Putamen (tissue), 1 donor: Measurements from ENCODE around the gene IQSEC1.
A peak's percentile ranks its signal among the peaks of the same experiment; 100 is the strongest.

Experiments used
- DNase-seq: peaks from one replicate; pipeline ENCODE4 v3.0.0-alpha.2; 2016; ENCODE audit warnings: low spot score

Gene IQSEC1

DNA sequence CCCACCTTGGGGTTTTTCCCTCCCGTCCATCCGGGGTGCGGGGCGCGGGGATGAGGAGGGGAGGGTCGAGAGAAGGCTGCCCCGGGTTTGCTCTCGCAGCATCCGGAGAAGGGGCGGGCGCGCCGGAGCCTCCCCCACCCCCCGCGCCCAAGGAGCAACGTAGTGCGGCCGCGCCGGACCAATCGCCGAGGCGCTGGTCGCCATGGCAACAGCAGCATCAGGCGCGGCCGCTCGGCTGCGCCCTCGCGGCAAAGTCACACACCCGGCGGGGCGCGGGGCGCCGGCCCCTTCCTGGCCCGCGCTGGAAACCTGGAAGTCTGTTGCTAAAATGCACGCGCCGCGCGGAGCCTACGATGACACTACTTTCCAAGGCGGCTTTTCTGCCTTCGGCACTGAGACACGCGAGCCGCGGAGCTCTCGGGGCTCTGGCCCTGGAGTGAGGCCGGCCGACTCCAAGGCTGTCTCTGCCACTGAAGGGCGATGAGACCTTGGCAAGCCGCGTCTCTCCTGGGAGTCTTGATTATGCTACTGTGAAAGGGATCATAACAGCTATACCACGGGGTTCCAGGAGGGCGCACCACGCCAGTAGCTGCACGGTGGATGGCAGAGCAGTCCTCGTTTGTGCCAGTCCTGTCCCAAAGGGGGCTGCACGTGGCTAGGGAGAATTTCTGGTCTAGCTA is at the start of gene IQSEC1:
Gene IQSEC1, minus strand, starts transcription at position 104 of the 680 bp plus-strand sequence. CDS start 415 bp downstream, outside the sequence.
- peak; percentile 78 for DNase-seq

DNA sequence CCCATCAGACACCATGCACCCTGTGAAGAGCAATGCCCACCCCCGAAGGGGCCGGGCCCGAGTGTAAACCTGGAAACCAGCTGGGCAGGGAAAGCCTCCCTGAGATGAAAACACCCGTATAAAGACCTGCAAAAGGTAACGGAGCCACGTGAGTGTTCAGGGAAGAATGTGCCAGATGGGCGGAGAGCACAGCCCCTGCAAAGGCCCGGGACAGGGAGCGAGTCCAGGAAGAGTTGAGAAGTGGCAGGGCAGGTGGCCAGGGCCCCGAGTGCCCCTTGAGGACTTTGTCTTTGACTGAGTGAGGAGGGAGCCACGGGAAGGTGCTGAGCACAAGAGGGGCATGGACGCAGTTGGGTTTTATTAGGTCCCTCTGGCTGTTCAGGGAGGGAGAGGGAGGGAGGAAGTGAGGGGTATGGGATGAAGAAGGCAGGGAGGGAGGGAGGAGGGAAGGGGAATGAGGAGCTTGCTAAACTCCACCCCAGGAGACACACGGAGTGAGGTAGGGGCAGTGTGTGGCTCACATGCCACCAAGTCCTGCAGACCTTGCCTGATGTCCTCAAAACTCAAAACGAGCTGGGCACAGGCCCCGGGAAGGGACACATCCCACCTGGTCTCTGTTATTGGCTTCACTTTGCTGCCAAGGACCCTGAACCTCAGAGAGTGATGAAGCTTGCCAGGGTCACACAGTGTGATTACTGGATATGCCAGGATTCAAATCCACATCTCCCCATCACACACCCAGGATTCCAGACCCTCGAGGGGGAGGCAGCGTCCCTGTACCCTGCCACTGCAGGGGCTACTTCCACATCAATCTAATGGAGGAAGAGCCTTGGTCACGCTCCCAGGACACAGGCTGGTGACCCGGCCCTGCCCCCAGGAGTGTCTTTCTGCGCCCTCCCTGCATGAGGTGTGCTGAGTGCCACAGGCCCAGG is 49.1 kb upstream of the IQSEC1 start:
- DNase-seq, result no peak

DNA sequence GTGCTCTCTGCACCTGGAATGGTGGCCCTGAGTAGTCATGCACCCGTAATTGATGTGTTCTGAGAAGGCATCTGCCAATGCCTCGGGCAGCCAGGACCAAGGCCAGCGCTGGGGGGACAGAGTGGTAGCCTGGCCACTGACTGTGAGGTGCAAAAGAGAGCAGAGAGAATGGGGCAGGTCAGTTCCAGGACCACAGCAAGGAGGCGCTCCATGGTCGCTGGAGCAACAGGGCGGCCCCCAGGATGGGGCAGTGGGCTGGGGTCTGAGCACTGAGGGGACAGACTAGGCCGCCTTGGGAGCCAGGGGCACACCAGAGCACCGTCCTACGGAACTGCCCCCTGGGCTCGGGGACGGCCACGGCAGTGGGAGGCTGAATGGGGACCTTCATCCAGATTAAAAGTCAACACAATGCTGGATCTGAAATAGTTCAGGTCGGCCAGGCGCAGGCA is 48.3 kb upstream of the IQSEC1 start:
- no peak for DNase-seq

DNA sequence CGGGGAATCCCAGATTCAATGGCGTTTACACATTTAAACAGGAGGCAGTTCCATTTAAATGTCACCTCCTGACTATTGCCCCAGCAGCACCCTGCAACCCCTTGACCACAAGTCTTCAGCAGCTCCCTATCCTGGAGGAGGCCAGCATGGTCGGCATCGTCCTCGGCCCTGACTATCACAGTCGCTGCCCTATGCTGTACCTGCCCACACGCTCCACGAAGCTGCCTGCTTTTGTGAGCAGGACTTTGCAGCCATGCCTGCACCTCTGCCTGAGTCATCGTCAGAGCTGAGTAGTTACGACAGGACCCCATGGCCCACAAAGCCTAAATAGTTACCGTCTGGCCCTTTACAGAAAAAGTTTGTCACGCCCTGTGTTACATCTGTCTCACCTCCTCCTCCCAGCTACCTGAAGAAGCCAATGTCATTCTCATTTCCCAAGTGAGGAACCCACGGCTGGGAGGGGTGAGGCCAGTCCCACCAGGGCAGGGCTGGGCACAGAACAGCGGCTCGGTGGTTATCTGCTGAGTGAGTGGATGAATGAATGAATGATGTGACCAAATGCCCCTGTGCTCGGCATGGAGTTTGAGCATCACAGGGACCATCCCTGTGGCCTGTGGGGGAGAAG is 47.8 kb upstream of the IQSEC1 start:
- DNase-seq, result no peak

DNA sequence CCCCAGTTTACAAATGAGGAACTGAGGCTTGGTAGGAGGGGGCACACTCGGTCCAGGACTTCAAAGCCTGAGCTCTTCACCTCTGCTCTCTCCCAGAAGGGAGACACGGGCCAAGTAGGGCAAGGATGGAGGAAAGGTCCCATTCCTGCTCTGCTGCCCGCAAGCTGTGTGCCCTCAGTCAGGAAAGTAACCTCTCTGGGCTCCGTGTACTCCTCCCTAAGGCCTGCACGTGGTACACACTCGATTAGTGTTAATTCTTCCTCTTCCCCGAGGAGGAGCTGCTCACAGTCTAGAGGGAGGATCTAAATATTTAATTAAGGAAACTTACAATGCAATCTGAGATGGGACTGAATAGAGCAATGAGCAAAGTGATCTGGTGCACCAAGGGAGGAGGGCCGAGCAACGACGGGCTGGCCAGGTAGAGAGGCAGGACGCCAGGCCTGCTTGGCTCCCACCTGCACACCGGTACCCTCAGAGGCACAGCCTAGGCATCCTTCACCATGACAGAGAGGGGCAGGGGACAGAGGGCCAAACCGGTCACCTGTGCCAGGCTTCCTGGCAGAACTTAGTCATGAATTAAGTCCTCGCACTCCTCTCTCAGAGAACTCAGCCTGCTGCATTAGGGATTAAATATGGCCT is 47.2 kb upstream of the IQSEC1 start:
- DNase-seq, result no peak

DNA sequence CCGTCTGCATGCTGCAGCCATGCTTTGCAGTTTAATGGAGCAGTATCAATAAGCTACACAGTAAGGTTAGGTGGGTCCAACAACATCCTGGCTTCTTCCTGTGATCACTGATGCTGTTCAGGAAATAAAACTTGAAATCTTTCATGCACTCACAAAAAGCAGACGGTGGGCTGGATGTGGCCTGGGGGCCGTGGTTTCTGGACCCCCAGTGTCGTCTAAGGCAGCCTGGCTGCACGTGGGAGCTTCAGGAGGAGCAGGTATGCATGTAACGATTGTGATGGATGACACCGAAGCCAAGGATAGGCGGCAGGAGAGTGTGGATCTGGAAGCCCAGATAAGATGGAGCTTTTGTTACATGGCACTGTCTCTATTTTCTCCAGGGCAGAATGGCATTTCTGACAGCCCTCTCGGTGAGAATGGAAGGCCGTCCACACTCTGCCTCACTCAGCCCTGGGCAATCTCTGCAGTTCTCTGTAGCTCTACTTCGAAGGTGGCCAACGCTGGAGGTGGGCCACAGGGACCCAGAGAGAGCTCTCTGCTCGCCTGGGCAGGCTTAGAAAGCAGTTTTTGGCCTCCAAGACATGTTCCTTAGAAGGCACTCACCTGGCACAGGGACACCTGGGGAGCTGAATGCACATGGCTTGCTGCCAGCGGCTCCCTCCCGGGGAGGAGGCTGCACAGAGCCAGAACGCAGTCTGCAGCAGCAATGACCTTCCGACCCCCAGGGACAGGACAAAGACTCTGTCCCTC is 46.4 kb upstream of the IQSEC1 start:
- no peak for DNase-seq

DNA sequence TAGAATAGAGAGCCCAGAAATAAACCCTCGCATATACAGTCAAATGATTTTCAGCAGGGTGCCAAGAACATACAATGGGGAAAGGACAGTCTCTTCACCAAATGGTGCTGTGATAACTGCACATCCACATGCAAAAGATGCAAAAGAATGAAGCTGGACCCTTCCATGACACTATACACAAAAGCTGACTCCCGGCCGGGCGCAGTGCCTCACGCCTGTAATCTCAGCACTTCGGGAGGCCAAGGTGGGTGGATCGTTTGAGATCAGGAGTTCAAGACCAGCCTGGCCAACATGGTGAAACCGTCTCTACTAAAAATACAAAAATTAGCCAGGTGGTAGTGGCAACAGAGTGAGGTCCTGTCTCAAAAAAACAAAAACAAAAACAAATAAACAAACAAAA is 43.2 kb upstream of the IQSEC1 start:
- no peak for DNase-seq

DNA sequence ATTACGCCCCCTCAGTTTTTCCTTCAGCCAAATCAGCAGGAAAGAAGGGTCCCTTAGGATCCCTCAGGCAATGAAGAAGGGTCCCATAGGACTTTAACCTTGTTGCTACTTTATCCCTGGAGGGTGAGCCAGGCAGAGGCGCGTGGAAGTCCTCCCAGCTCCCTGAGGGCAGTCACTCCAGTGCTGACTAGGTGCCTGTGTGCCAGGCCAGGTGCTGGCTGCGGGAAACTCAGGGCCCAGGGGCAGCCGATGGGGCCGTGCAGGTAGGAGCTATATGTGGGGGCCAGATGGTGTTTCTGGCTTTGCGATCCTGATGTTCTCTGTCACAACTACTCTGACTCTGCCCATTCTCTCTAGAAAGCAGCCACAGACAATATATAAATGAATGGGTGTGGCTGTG is 42.8 kb upstream of the IQSEC1 start:
- no peak for DNase-seq

DNA sequence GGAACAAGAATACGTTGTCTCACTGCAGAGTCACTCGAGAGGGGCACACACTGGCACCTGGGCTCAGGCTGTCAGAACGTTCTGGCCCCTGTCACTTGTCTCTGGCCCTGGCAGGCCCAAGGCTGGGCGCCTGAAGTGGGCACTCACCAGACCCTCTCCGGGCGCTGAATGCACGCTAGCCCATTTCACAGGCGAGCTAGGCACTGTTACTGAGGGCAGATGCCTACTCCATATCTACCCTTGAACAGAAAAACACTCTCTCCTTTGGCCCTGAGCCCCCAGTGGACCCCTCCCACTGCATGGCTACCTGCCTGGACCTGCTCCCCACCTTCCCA is 42.3 kb upstream of the IQSEC1 start:
- no peak for DNase-seq

DNA sequence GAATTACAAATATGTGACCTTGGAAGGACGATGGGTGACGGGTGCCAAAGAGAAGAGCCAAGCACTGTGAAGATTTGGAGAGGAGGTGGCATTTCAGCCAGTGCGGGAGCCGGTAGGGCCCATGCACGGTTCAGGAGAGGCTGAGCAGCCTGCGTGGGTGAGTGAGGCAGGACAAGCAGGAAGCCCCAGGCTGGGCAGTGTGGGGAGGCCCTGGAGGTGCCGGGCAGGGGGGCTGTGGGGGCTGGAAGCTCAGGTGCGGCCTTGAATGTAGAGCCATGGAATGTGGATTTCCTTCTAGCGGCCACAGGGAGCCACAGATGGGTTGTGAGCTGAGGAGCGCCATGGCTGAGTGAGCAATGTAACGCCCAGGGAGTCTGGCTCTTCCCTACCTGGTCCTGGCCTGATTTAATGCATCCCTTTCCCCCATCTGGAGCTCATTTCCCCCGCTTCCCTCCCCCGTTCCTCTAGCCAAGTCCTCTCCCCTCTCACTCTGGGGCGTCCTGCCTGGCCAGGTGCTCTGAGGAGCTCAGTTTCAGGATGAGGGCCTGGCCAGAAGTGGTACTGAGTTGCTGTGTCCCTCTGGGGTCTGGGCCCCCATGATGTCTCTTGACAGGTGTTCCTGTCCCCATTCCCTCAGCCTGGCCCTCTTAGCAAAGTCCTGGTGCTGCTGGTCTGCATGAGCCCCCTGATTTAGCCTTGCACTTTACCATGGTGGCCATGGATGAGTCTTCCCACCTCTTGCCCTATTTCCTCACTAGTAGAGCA is 41.8 kb upstream of the IQSEC1 start:
- no peak for DNase-seq

DNA sequence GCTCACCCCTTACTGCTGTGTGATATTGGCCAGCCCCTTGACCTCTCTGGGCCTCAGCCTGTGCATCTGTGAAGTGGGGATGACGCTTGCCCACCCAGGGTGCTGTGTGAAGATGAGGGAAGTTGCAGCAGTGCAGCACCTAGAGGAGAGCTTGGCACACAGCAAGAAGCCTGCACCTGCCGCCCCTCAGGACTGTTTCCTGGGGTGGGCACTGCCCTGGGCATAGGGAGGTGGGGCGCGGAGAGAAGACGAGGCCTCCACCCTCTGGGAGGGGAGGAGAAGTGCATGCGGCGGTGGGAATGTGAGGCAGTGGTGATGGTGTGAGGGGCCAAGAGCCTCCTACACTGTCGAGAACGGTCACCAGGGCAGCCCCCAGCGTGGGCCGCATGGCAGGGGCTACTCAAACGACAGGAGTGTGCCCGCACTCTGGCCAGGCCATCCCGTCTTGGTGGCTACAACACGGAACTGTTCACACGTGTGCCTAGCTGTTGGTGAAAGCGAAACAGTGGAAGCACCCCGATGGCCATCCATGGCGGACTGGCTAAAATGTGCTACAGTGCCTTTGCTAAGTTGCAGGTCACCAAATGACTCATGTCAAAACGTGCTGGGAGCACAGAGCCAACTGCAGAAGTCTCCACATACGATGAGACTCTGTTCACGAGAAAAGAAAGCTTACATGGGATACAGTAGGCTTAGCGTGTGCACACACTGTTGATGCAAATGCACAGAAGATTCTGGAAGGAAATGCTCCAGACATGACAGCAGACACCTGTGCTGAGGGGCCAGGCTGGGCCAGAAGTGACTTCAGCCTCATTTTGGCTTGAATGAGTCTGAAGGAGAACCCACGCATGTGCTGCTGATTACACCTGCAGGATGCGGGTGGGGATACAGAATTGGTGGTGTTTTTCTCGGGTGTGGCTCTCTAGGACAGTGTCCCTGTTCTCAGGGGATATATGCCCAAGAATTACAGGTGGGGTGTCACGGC is 40.4 kb upstream of the IQSEC1 start:
- no peak for DNase-seq

DNA sequence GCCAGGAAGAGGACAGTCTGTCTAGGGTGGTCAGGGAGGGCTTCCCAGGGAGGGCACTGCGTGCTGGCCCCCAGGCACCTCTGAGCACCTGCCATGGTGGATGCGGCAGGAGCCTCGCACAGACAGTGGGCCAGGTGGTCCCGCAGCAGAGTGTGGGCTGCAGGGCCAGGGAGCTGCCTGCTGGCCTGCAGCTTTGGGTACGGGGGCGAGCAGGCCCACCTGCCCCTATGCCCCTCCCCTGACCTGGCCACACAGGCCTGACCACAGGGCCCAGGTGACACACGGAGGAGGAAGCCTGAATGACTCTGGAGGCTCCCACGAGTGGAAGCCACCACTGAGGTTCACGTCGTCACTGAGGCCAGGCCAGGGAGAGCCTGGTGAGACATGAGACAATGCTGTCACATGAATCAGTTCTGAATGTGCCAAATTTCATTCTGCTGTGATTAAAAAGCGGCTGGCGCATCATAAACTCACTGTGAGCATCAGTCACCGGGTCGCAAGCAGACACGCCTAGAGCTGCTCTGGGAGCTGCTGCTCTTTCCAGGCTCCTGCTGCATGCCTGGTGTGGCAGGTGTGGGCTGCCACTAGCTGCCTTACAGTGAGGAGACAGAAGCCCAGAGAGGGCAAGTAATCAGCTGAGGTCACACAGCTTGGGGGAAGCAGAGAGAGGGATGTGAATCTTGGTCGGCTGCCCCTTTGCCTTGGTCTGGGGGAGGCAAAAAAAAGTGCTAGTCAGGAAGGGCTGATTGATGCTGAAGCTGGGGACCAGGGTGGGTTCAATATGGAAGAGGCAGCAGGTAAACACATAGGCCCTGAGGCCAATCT is 39.5 kb upstream of the IQSEC1 start:
- peak; percentile 47 for DNase-seq

DNA sequence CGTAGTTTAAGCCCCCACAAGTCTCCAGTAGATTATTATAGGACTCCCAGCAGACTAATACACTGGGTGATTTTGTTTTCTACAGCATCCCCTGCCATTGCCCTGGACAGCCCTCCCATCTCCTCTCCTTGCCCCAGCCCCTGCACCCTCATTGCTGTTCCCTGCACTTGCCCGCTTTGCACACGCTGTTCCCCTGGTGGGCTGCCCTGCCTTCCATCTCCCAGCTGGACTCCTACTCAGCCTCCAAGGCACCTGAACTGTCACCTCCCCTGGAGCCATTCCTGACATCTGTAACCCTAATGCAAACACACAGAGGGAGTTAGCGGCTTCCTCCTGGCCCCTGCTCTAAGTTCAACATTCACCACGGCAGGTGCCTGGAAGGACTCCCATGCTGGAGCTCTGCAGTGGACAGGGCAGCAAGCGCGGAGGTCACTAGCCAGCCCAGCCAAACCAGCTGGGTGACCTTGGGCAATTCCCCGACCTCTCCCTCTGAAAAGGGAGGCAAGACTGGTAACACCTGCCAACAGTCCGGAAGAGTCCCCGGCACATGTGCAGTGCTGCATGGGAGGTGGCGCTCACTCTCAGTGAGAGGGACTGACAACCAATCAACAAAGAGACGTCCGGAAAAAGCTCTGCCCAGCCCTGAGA is 38.8 kb upstream of the IQSEC1 start:
- DNase-seq, result no peak

DNA sequence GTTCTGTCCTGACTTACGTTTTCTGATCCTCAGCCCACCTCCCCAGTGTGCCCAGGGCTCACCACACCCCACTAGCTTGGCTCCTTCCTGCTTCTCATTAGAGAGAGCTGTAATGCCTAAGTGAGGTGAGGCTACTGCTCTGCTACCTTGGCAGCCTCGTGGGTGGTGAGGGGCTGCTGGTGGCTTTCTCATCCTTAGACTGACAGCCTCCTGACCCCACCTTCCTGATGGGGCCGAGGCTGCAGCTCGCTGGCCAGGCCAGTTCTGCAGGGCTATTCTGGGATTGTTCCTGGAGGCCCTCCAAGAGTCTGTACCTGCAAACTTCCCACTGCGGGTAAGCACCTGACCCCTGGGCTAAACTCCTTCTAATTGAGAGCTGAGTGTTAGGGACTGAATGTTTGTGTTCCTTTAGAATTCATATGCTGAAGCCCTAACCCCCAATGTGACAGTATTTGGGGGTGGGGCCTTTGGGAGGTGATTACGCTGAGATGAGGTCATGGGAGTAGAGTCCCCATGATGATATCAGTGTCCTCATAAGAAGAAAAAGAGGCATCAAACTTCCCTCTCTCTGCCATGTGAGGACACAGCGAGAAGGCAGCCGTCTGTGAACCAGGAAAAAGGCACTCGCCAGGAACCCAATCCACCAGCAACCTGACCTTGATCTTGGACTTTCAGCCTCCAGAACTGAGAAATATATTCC is 38.1 kb upstream of the IQSEC1 start:
- no peak for DNase-seq

DNA sequence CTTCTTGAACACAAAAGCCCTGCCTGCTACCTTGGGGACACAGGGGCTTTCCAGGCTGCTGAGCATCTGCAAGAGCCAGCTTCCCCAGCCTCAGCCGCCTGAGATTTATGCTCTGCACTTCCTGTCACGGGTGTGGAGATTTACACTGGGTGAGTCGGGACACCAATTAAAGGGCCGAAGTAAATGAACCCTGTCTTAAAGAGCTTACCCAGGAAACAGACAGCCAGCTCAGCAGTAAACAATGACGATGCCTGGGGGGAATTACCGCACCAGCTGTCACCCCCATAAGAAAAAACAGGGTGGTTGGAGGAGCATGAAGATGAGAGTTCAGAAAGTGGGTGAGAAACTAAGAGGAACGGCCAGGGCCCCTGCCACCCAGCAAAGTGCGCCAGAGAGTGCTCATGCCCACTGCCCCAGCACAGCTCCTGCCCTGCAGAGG is 37.5 kb upstream of the IQSEC1 start:
- DNase-seq, result no peak

DNA sequence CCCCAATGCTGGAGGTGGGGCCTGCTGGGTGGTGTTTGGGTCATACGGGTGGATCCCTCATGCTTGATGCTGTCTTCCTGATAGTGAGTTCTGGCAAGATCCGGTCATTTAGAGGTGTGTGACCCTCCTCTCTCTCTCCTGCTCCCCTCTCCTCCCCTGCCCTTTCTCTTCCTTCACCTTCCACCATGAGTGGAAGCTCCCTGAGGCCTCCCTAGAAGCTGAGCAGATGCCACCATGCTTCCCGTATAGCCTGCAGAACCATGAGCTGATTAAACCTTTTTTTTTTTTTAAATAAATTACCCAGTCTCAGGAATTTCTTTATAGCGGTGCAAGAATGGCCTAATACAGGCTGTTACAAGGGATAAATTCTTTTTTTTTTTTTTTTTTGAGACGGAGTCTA is 36.3 kb upstream of the IQSEC1 start:
- no peak for DNase-seq

DNA sequence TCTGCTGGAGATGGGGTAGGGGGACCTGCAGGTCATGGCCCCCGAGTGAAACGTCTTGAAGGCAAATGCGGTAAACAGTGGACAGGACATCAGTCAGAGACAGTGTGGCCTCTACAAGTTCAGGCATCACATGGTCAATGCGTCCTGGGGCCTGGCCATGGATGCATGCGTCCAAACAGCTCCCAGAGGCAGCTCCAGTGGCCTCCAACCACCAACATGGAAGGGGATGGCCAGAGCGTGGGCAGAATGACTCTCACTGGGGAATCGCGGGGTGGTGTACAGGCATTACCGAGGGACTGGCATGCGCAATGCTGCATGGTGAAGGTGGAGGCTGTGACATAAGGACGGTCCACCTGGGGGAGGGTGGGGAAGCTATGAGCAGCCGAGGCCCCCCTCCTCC is 35.6 kb upstream of the IQSEC1 start:
- DNase-seq, result no peak

DNA sequence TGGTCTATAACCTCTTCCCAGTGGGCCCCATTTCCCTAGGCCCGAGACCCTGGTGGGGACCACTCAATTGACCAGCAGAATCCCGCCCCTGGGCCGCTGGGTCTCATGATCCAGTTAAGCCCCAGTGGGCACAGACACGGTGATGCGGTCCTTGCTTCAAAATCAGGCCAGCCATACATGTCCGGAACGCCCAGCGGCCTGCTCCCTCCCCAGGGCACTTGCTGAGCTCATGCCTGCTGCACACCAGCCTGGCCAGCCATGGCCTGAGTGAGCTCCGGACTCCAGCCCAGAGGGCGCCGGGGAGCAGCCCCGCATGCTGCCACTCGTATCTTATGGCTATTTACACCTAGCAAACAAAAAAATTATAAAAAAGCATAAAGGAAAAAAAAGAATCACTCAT is 34.4 kb upstream of the IQSEC1 start:
- no peak for DNase-seq
